Ramos (cell line): ENCODE results near the gene ZNF607.
"Not testable (repeated sequence)": the region's sequence is repeated elsewhere in the genome, so short reads cannot be mapped to it uniquely, and the experiment has no call there.

Experiments
- in situ Hi-C: fragments of 300-500 bp; cut with MboI; formaldehyde crosslinking; loops from one replicate; pipeline ENCODE4 v1.14.3; 2022; ENCODE audit warnings: low sequenced_read_pairs; ENCODE audit not compliant: unreplicated experiment

ZNF607 gene

GRCh38 chr19:37719111-37719926 is at the start of gene ZNF607:
ZNF607 (minus strand) TSS chr19:37719761; CDS start chr19:37711618, 8,143 bp downstream.
- in situ Hi-C loops: no loop called here

DNA sequence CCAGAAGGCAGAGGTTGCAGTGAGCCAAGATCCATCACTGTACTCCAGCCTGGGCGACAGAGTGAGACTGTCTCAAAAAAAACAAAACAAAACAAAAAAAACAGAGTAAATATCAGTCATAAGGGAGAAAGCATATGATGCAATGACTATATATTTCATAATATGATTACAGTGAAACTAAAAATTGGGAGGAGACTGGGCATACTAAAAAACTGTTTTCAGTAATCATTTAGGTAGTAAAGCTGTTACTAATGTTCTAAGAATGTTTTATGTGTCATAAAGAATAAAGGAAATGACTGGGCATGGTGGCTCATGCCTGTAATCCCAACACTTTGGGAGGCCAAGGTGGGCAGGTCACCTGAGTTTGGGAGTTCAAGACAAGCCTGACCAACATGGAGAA is 43.9 kb upstream of the ZNF607 start:
- in situ Hi-C loops: no loop called here

DNA sequence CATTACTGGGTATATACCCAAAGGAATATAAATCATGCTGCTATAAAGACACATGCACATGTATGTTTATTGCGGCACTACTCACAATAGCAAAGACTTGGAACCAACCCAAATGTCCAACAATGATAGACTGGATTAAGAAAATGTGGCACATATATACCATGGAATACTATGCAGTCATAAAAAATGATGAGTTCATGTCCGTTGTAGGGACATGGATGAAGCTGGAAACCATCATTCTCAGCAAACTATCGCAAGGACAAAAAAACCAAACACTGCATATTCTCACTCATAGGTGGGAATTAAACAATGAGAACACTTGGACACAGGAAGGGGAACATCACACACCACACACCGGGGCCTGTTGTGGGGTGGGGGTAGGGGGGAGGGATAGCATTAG is 38.1 kb upstream of the ZNF607 start:
- in situ Hi-C loops: not testable (repeated sequence)

GRCh38 chr19:37738371-37738770 is 18.8 kb upstream of the ZNF607 start:
- in situ Hi-C loops: no loop called here

GRCh38 chr19:37725181-37725580 is 5.6 kb upstream of the ZNF607 start:
- in situ Hi-C loops: no loop called here

GRCh38 chr19:37719927-37720265 is 335 bp upstream of the ZNF607 start:
- in situ Hi-C loops: no loop called here

DNA sequence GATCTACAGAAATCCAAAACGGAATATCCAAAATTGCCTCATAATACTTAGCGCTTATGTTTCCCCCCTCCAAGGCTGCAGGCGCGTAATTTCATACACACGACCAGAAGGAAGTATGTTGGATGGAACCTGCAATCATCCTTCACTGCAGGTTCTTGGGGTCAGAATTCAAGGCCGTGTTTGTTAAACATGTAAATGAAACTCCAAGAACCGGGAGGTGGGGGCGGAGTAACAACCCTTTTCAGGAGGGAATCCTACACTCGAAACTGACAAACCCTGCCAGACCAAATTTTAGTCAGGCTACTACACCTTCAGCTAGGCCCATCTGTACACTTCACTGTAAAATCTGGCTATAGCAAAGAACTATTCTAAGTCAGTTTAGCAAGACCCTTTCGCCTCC is 1.3 kb downstream of the ZNF607 start:
- in situ Hi-C loops: no loop called here

GRCh38 chr19:37716140-37716539 is 3.4 kb downstream of the ZNF607 start:
- in situ Hi-C loops: no loop called here

DNA sequence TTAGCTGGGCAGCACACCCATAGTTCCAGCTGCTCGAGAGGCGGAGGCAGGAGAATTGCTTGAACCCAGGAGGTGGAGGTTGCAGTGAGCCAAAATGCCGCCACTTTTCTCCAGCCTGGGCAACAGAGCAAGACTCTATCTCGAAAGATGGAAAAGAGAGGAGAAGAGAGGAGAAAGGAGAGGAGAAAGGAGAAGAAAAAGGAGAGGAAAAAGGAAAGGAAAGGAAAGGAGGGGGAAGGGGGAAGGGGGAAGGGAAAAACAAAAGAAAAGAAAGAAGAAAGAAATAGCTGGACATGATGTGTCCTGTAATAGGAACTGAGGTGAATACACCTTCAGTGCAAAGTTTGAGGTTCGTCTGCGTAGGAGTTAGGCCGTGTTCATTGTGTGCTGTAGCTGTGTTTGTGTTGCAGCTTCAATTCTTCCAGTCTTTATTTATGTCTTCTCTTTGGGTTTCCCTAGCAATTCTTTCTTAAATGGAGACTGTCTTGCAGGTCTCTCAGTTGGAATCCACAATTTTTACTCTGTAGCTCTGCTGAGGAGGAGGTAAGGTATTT is 13.4 kb downstream of the ZNF607 start:
- in situ Hi-C loops: no loop called here

DNA sequence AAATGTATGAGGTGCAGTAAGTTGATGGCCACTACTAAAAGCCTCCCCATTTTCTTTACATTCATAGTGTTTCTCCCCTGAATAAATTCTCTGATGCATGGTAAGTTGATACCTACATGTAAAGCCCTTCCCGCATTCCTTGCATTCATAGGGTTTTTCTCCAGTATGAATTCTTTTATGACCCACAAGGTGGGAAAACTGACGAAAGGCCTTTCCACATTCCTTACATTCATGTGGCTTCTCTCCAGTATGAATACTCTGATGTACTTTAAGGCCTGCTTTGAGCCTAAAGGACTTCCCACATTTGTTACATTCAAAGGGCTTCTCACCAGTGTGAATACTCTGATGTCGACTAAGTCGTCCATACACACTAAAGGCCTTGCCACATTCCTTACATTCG is 20.5 kb downstream of the ZNF607 start:
- in situ Hi-C loops: no loop called here

GRCh38 chr19:37698216-37698615 is 21.3 kb downstream of the ZNF607 start:
- in situ Hi-C loops: no loop called here

- in situ Hi-C loops: no loop called here
Observed at GRCh38 chr19:37695144-37695899, 24.2 kb downstream of the ZNF607 start.

- in situ Hi-C loops: no loop called here
Observed at GRCh38 chr19:37692956-37693620, 26.5 kb downstream of the ZNF607 start.

- in situ Hi-C loops: no loop called here
Observed at GRCh38 chr19:37691881-37692504, 27.6 kb downstream of the ZNF607 start.

- in situ Hi-C loops: no loop called here
Observed at GRCh38 chr19:37683520-37683919, 36.0 kb downstream of the ZNF607 start.

DNA sequence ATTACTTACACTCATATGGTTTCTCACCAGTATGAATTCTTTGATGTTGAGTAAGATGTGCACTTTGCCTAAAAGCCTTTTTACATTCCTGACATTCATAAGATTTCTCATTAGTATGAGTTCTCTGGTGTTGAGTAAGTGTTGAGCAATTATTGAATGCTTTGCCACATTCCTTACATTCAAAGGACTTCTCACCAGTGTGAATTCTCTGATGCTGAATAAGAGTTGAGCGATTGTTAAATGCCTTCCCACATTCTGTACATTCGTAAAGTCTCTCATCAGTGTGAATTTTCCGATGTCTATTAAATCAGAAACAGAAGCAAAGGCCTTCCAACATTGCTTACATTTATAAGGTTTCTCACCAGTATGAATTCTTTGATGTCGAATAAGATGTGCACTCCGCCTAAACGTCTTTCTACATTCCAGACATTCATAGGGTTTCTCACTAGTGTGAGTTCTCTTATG is 50.1 kb downstream of the ZNF607 start:
- in situ Hi-C loops: no loop called here

- in situ Hi-C loops: not testable (repeated sequence)
Observed at GRCh38 chr19:37657157-37657556, 62.4 kb downstream of the ZNF607 start.

DNA sequence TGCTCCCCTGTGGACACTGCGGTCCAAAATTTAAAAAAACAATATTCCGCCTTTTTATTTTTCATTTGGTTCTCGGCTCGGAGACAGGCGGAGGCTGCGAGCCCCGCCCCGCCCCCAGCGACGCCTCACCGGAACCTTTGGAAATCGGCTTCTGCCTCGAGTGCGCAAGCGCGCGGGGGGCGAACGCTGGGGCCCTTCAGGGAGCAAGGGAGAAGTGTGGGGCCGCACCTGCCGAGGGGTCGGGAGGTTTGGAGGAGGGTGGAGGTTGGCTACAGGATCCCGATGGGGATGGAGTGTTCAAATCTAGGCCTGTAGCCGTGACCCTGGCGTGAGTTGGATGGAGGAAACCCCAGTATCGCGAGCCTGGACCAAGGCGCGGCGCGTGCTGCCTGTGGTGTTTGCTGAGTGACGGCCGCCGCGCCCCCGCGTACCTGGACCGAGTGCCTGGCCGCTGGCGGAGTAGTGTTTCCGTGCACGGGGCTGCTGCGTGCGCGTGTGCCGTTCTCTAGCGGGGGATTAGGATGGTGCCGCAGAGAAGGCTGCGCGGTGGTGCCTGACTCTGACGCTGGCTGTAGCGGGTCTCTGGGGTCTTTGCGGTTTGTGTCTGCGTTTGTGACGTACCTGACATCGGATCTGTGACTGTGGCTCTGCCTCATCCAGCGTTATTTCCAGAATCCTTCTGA is 63.7 kb downstream of the ZNF607 start:
- in situ Hi-C loops: no loop called here

GRCh38 chr19:37655301-37655688 is 64.3 kb downstream of the ZNF607 start, which contains the start of gene ZFP30:
ZFP30 (minus strand) TSS chr19:37655465; CDS start chr19:37647822, 7,643 bp downstream.
- in situ Hi-C loops: no loop called here
